K562 (cell line): ENCODE results near the gene HLA-DOA. TPM values are rescaled to one million over a fixed set of nuclear protein-coding genes. Genes with fewer than 3 reads are reported as not detected.
A peak's percentile ranks its signal among the peaks of the same experiment; 100 is the strongest.

Experiments
- ATAC-seq: fragments of 200-7000 bp; cut with Tn5 transposase; 3 replicates; pipeline ENCODE4 v1.9.1; 2020; ENCODE audit warnings: moderate library complexity
- BruUV-seq: library from RNA; stranded (reverse); fragments of 400-500 nt; replicated peaks from 2 replicates; lab custom pipeline; 2021; lab: Mats Ljungman, UMichigan
- CTCF ChIA-PET: fragments of 300-600 bp; formaldehyde crosslinking; extraction: SDS; loops from one replicate; lab custom pipeline; 2021; ENCODE audit warnings: low intra/inter-chr PET ratio; lab: Yijun Ruan, JAX
- POLR2A ChIA-PET: fragments of 300-600, 350-650 bp; sonication (Branson Sonifier 250); formaldehyde crosslinking; extraction: SDS; loops from one replicate; lab custom pipeline; 2021; ENCODE audit warnings: antibody characterized with exemption, inconsistent platforms; lab: Yijun Ruan, JAX
- DNase-seq, 4 experiments: peaks; one replicate each; pipeline versions ENCODE4 v3.0.0 to v3.0.0-alpha.2; 2011 to 2018; ENCODE audit warnings: low spot score in 3 of 4, mixed read lengths in 3 of 4; ENCODE audit errors: extremely low read depth in 1 of 4
- FAIRE-seq: peaks from 2 replicates; lab custom pipeline; 2011; peaks lifted over from hg19 to GRCh38; lab: Jason Lieb, UNC
- H2AFZ ChIP-seq: 2 replicates; pipeline ENCODE4 v1.6.0; 2011; ENCODE audit warnings: low read depth, low read length, control low read depth, inconsistent platforms
- H3K27ac ChIP-seq: fragments of 200-600 bp; 3 replicates; pipeline ENCODE4 v1.8.0; 2011; ENCODE audit warnings: low read depth, mild to moderate bottlenecking, control low read depth, inconsistent platforms, low read length, moderate library complexity, mixed read lengths; ENCODE audit errors: extremely low read depth
- H3K27me3 ChIP-seq, 2 experiments: fragments of 300-600 bp in 1 of 2; 2 replicates in 1 of 2; 3 replicates in 1 of 2; pipeline versions ENCODE4 v1.6.0 to v1.8.0; 2011; ENCODE audit warnings: inconsistent platforms in 2 of 2, low read length in 2 of 2, mild to moderate bottlenecking in 1 of 2, mixed read lengths in 1 of 2, moderate library complexity in 1 of 2; ENCODE audit not compliant: control insufficient read depth in 2 of 2, insufficient read depth in 2 of 2
- H3K36me3 ChIP-seq: fragments of 300-600 bp; 3 replicates; pipeline ENCODE4 v1.8.0; 2011; ENCODE audit warnings: mild to moderate bottlenecking, low read length, inconsistent platforms; ENCODE audit not compliant: control insufficient read depth, insufficient read depth
- H3K4me1 ChIP-seq, 2 experiments: fragments of 200-600 bp in 1 of 2; replicated peaks in 1 of 2; 2 replicates in 1 of 2; 3 replicates in 1 of 2; pipeline versions ENCODE4 v1.5.1 to v1.8.0; 2011; ENCODE audit warnings: inconsistent platforms in 2 of 2, low read length in 2 of 2, mild to moderate bottlenecking in 1 of 2, mixed read lengths in 1 of 2, moderate library complexity in 1 of 2; ENCODE audit not compliant: control insufficient read depth in 2 of 2, insufficient read depth in 2 of 2
- H3K4me2 ChIP-seq: 2 replicates; pipeline ENCODE4 v1.6.1; 2011; ENCODE audit warnings: low read length, control low read depth, inconsistent platforms, mixed read lengths; ENCODE audit not compliant: insufficient read depth
- H3K4me3 ChIP-seq: fragments of 200-600 bp; sonication (generic), shearing (Covaris generic); 2 replicates; pipeline ENCODE4 v1.5.1; 2016; ENCODE audit warnings: control low read depth, inconsistent platforms
- H3K79me2 ChIP-seq: fragments of 200-600 bp; 3 replicates; pipeline ENCODE4 v1.8.0; 2011; ENCODE audit warnings: low read length, inconsistent platforms; ENCODE audit not compliant: control insufficient read depth, insufficient read depth
- H3K9ac ChIP-seq, 2 experiments: 2 replicates each; pipeline versions ENCODE4 v1.6.0 to v1.6.1; 2011; ENCODE audit warnings: low read depth in 2 of 2, low read length in 2 of 2, control low read depth in 1 of 2, inconsistent platforms in 1 of 2, mild to moderate bottlenecking in 1 of 2, mixed read lengths in 1 of 2; ENCODE audit not compliant: insufficient read depth in 1 of 2
- H3K9me1 ChIP-seq: one replicate; pipeline ENCODE4 v1.6.0; 2011; ENCODE audit warnings: inconsistent platforms, mild to moderate bottlenecking, low read length, moderate library complexity; ENCODE audit not compliant: control insufficient read depth, insufficient read depth
- H3K9me3 ChIP-seq: replicated peaks from 2 replicates; pipeline ENCODE4 v1.5.1; 2011; ENCODE audit warnings: low read depth, low read length, inconsistent platforms; ENCODE audit not compliant: control insufficient read depth, insufficient read depth
- H4K20me1 ChIP-seq: replicated peaks from 2 replicates; pipeline ENCODE4 v1.6.1; 2011; ENCODE audit warnings: low read length, inconsistent platforms, mixed read lengths; ENCODE audit not compliant: control insufficient read depth, insufficient read depth
- KDM5B ChIP-seq: fragments of 200-600 bp; sonication (generic); IDR thresholded peaks from 2 replicates; pipeline ENCODE4 v1.6.1; 2012; ENCODE audit warnings: low read depth, mild to moderate bottlenecking, moderate library complexity, low read length, control low read depth, inconsistent platforms; ENCODE audit not compliant: insufficient replicate concordance
- SREBF1 ChIP-seq: fragments of 150-350 bp; IDR thresholded peaks from 2 replicates; pipeline ENCODE4 v1.6.1; 2014; ENCODE audit warnings: antibody characterized with exemption, low read depth, low read length, borderline replicate concordance
- STAT5A ChIP-seq: IDR thresholded peaks from 2 replicates; pipeline ENCODE4 v1.6.1; 2012; ENCODE audit warnings: low read length, inconsistent platforms, borderline replicate concordance
- ZNF717 ChIP-seq: fragments of 250-450 bp; sonication (Bioruptor Pico); IDR thresholded peaks from 2 replicates; pipeline ENCODE4 v1.5.0; 2021
- WGBS: fragments of 100-300 bp; shearing (Covaris generic); methylation state at CpG from one replicate; pipeline ENCODE4 v1.1.6; 2016; ENCODE audit warnings: low coverage, mixed read lengths; ENCODE audit not compliant: insufficient coverage; ENCODE audit errors: missing lambda C conversion rate; 5-methylcytosine and 5-hydroxymethylcytosine counted together
- in situ Hi-C: fragments of 300-500 bp; cut with MboI; formaldehyde crosslinking; loops from 4 replicates; pipeline ENCODE4 v1.15.0; 2018; ENCODE audit warnings: inconsistent platforms, mixed read lengths
- intact Hi-C: fragments of 100-400 bp; cut with micrococcal nuclease; formaldehyde crosslinking; loops from 2 replicates; pipeline ENCODE4 v1.14.2; 2022
- polyA plus RNA-seq, 8 experiments: library from polyadenylated mRNA; depleted of rRNA in 4 of 8; stranded (reverse) in 5 of 8; unstranded in 3 of 8; fragments of >200 nt; fragmentation: Nextera tagmentation in 2 of 8; fragmentation: Illumina TruSeq in 1 of 8; extraction: Ambion mirVana in 2 of 8; extraction: Trizol in 1 of 8; gene quantifications; 2 replicates each; pipeline versions ENCODE4 v1.2.1 to v1.2.3, GENCODE V29; 2011 to 2014; ENCODE audit warnings: inconsistent platforms in 1 of 8, missing spikeins in 1 of 8
- total RNA-seq, 7 experiments: library from RNA; depleted of rRNA in 6 of 7; stranded (reverse); fragments of >200 nt in 6 of 7; fragmentation: Illumina TruSeq in 2 of 7; extraction: Trizol in 2 of 7; gene quantifications; 2 replicates each; pipeline versions ENCODE4 v1.2.1 to v1.2.3, GENCODE V29; 2011 to 2021; ENCODE audit warnings: low replicate concordance in 1 of 7
- TF ChIP-seq, protein P1 (sequence below): fragments of 200-600 bp; sonication (generic); IDR thresholded peaks from one replicate; pipeline ENCODE4 v1.6.1; 2012; ENCODE audit warnings: mild to moderate bottlenecking, low read depth, low read length, inconsistent platforms

The HLA-DOA gene
- total and polyA plus RNA-seq, 9 of the 15 experiments (the other 6 are each of a cell fraction or from before 2014, with no cell fraction given): 0.07 TPM; not detected in 8

DNA sequence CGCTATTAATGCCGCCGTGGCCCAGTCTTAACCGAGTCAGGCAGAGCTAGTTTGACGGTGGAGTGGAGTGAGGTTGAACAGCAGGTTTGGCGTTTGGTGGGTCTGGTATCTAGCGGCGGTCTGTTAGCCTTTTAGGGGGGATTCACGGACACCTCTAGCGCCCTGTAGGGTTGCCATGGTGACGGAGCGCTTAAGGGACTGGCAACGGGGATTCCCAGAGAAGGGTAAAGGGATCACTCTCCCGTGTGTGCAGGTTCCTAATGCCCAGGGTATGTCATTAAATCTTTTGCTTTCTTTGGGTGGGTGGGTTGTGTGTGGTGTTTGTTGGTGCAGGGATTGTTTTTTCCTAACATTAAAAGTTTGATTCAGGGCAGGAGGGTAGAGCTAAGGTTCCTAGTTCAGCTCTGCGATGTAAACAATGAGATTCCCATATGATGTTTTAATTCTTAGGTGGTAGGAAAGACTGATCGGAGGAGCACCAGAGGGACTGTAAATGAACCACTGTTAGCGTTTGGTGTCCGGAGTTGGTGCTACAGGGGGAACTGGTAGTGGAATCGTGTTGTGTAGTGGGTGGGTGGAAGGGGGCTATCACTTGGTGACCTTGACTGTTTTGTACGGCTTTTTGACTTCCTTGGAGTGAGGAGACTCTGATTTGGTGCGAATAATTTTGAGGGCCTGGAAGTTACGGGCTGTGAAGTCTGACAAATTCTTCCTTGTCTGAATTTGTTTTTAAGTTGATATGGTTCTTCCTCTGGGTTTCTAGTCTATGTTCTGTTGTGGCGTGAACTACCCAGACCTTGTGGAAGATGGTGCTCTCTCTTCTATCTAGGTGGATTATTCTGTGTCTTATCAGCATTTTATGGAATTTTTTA is 36.0 kb downstream of the HLA-DOA start:
- peak overlapping the region; percentile 75 to 98 for H3K9ac ChIP-seq
- under 1% methylated on average over 23 of the region's 23 CpGs for WGBS
- no peak for TF ChIP-seq SREBF1
- no peak for TF ChIP-seq KDM5B
- TF ChIP-seq STAT5A: 0 out of 2 replicates have a peak, but pooled peaks have one; percentile 9
- TF ChIP-seq, protein P1, sequence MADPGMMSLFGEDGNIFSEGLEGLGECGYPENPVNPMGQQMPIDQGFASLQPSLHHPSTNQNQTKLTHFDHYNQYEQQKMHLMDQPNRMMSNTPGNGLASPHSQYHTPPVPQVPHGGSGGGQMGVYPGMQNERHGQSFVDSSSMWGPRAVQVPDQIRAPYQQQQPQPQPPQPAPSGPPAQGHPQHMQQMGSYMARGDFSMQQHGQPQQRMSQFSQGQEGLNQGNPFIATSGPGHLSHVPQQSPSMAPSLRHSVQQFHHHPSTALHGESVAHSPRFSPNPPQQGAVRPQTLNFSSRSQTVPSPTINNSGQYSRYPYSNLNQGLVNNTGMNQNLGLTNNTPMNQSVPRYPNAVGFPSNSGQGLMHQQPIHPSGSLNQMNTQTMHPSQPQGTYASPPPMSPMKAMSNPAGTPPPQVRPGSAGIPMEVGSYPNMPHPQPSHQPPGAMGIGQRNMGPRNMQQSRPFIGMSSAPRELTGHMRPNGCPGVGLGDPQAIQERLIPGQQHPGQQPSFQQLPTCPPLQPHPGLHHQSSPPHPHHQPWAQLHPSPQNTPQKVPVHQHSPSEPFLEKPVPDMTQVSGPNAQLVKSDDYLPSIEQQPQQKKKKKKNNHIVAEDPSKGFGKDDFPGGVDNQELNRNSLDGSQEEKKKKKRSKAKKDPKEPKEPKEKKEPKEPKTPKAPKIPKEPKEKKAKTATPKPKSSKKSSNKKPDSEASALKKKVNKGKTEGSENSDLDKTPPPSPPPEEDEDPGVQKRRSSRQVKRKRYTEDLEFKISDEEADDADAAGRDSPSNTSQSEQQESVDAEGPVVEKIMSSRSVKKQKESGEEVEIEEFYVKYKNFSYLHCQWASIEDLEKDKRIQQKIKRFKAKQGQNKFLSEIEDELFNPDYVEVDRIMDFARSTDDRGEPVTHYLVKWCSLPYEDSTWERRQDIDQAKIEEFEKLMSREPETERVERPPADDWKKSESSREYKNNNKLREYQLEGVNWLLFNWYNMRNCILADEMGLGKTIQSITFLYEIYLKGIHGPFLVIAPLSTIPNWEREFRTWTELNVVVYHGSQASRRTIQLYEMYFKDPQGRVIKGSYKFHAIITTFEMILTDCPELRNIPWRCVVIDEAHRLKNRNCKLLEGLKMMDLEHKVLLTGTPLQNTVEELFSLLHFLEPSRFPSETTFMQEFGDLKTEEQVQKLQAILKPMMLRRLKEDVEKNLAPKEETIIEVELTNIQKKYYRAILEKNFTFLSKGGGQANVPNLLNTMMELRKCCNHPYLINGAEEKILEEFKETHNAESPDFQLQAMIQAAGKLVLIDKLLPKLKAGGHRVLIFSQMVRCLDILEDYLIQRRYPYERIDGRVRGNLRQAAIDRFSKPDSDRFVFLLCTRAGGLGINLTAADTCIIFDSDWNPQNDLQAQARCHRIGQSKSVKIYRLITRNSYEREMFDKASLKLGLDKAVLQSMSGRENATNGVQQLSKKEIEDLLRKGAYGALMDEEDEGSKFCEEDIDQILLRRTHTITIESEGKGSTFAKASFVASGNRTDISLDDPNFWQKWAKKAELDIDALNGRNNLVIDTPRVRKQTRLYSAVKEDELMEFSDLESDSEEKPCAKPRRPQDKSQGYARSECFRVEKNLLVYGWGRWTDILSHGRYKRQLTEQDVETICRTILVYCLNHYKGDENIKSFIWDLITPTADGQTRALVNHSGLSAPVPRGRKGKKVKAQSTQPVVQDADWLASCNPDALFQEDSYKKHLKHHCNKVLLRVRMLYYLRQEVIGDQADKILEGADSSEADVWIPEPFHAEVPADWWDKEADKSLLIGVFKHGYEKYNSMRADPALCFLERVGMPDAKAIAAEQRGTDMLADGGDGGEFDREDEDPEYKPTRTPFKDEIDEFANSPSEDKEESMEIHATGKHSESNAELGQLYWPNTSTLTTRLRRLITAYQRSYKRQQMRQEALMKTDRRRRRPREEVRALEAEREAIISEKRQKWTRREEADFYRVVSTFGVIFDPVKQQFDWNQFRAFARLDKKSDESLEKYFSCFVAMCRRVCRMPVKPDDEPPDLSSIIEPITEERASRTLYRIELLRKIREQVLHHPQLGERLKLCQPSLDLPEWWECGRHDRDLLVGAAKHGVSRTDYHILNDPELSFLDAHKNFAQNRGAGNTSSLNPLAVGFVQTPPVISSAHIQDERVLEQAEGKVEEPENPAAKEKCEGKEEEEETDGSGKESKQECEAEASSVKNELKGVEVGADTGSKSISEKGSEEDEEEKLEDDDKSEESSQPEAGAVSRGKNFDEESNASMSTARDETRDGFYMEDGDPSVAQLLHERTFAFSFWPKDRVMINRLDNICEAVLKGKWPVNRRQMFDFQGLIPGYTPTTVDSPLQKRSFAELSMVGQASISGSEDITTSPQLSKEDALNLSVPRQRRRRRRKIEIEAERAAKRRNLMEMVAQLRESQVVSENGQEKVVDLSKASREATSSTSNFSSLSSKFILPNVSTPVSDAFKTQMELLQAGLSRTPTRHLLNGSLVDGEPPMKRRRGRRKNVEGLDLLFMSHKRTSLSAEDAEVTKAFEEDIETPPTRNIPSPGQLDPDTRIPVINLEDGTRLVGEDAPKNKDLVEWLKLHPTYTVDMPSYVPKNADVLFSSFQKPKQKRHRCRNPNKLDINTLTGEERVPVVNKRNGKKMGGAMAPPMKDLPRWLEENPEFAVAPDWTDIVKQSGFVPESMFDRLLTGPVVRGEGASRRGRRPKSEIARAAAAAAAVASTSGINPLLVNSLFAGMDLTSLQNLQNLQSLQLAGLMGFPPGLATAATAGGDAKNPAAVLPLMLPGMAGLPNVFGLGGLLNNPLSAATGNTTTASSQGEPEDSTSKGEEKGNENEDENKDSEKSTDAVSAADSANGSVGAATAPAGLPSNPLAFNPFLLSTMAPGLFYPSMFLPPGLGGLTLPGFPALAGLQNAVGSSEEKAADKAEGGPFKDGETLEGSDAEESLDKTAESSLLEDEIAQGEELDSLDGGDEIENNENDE: no peak
- 0 out of 2 replicates have a peak, but pooled peaks have one; percentile 15 for TF ChIP-seq ZNF717 (CRISPR knock-in tag)

More for the DNA sequence above, 36.0 kb downstream of the HLA-DOA start:
- in situ Hi-C loops: loop anchor here (25.0 kb wide), 1 partner anchor 1436 kb away; the partner anchor contains the start of genes ATP6V1G2, DDX39B, MCCD1 and NFKBIL1
- H3K4me3 ChIP-seq: peak overlapping the region; percentile 70
- peak overlapping the region; percentile 92 for H3K4me2 ChIP-seq
- ChIA-PET CTCF (no interaction called here), POLR2A (interaction anchor here (0.6 to 13.4 kb wide), 40 partner anchors 8 to 927 kb away, joined by 3 to 384 read pairs (median 5); partner anchors contain the start of genes HLA-DMA, HLA-DMB, PSMB9 and TAP1)
- peaks cover 22% of the 10 kb centered on the region for H3K9me1 ChIP-seq
- BruUV-seq: no TSS peak
- no peak for FAIRE-seq
- peaks cover 93% of the 10 kb centered on the region for H3K79me2 ChIP-seq
- intact Hi-C loops: loop anchor here (5.0 kb wide), 1 partner anchor 776 kb away; no protein-coding TSS in a partner anchor
- peaks cover 68% of the 10 kb centered on the region for H3K36me3 ChIP-seq
- peak overlapping the region; percentile 63 for H3K27ac ChIP-seq
- no peaks in the 10 kb centered on the region for H3K9me3 ChIP-seq
- no peak overlapping the region for H2AFZ ChIP-seq
- H4K20me1 ChIP-seq: peaks cover 63% of the 10 kb centered on the region
- ATAC-seq: no peak
- peaks cover 14% of the 10 kb centered on the region in 2 experiments; a peak in 4 of 5 replicates for H3K4me1 ChIP-seq
- DNase-seq: peak in 3 of 4 experiments; percentile 49 to 65 (median 58)
- no peaks in the 10 kb centered on the region for H3K27me3 ChIP-seq
